Esophagus muscularis mucosa (tissue), 4 donors: ENCODE measurements around the gene CCDC47. TPM values are rescaled to one million over a fixed set of nuclear protein-coding genes. Genes with fewer than 3 reads are reported as not detected.

ENCODE experiments used
- DNase-seq: peaks from one replicate; pipeline ENCODE4 v3.0.0-alpha.2; 2017; ENCODE audit errors: extremely low spot score
- H3K27ac ChIP-seq, 4 donors: fragments of 200-600 bp; sonication (generic); replicated peaks in 1 of 4; 1 replicate in 3 of 4; 2 replicates in 1 of 4; pipeline ENCODE4 v1.5.1; 2016 to 2019; ENCODE audit warnings: mild to moderate bottlenecking in 1 of 4
- H3K27me3 ChIP-seq, 4 donors: fragments of 200-600 bp; sonication (generic); one replicate each; pipeline versions ENCODE4 v1.5.1 to v1.6.0; 2016 to 2019
- H3K36me3 ChIP-seq, 4 donors: fragments of 200-600 bp; sonication (generic); one replicate each; pipeline ENCODE4 v1.5.1; 2016 to 2019
- H3K4me1 ChIP-seq, 4 donors: fragments of 200-600 bp; sonication (generic); one replicate each; pipeline ENCODE4 v1.5.1; 2016 to 2019
- H3K4me3 ChIP-seq, 4 donors: fragments of 200-600 bp; sonication (generic); 1 replicate in 2 of 4; 2 replicates in 2 of 4; pipeline ENCODE4 v1.5.1; 2016 to 2019; ENCODE audit warnings: mild to moderate bottlenecking in 4 of 4, moderate library complexity in 1 of 4
- H3K9me3 ChIP-seq, 4 donors: fragments of 200-600 bp; sonication (generic); 1 replicate in 3 of 4; 2 replicates in 1 of 4; pipeline ENCODE4 v1.5.1; 2016 to 2019
- CTCF ChIP-seq, 3 experiments: fragments of 200-600 bp in 2 of 3; fragments of 450-650 bp in 1 of 3; sonication (generic) in 2 of 3; IDR thresholded peaks; one replicate each; pipeline ENCODE4 v1.5.1; 2017 to 2019; ENCODE audit warnings: antibody characterized with exemption in 3 of 3, mild to moderate bottlenecking in 2 of 3, moderate library complexity in 1 of 3
- EP300 ChIP-seq: sonication (generic); formaldehyde crosslinking; IDR thresholded peaks from one replicate; pipeline ENCODE4 v1.6.1; 2017; ENCODE audit warnings: antibody characterized with exemption
- POLR2A ChIP-seq: fragments of 450-650 bp; IDR thresholded peaks from one replicate; pipeline ENCODE4 v1.6.1; 2017; ENCODE audit warnings: antibody characterized with exemption, moderate library complexity, mild to moderate bottlenecking, low read depth
- POLR2AphosphoS5 ChIP-seq, 2 donors: sonication (generic); formaldehyde crosslinking; IDR thresholded peaks; one replicate each; pipeline ENCODE4 v1.6.1; 2017; ENCODE audit warnings: antibody characterized with exemption in 2 of 2
- WGBS: methylation state at CpG from one replicate; pipeline ENCODE4 v1.1.5; 2018; 5-methylcytosine and 5-hydroxymethylcytosine counted together
- intact Hi-C: fragments of 100-400 bp; cut with DNase I; formaldehyde crosslinking; loops from one replicate; pipeline ENCODE4 v1.15.1; 2023
- total RNA-seq, 4 donors: library from RNA; depleted of rRNA; stranded (reverse); fragments of >200 nt; gene quantifications; one replicate each; pipeline versions ENCODE4 v1.1.0 to v1.2.1, GENCODE V29; 2016

CCDC47 gene
- total RNA-seq, 4 donors from 2014 or later, result 47.3 to 60.7 (median 56.2) TPM

- Histone ChIP-seq H3K27me3 (no peaks in the 10 kb centered on the region), H3K9me3 (no peaks in the 10 kb centered on the region), H3K4me3 (no peak overlapping the region), H3K4me1 (peaks cover 0 to 6% (median 0%) of the 10 kb centered on the region in 4 donors), H3K27ac (no peak overlapping the region), H3K36me3 (peaks cover 64 to 100% (median 97%) of the 10 kb centered on the region in 4 donors)
- TF ChIP-seq POLR2A (no peak), EP300 (no peak), CTCF (IDR thresholded peaks at IDR 0.05) (no peak), POLR2AphosphoS5 (IDR thresholded peaks at IDR 0.05) (no peak)
- intact Hi-C loops, result no loop called here
- 95% methylated on average over 6 of the region's 6 CpGs for whole genome bisulfite sequencing
- DNase-seq, result no peak
These were observed 64.3 kb downstream of the CCDC47 start for GRCh38 chr17:63709110-63709509.

- intact Hi-C loops, result no loop called here
- H3K36me3 ChIP-seq, result peaks cover 52 to 95% (median 93%) of the 10 kb centered on the region in 4 donors
These were observed 66.2 kb downstream of the CCDC47 start for GRCh38 chr17:63707151-63707550.

GRCh38 chr17:63706336-63707082 is 66.9 kb downstream of the CCDC47 start:
- Histone ChIP-seq H3K27me3 (no peaks in the 10 kb centered on the region), H3K9me3 (no peaks in the 10 kb centered on the region), H3K36me3 (peaks cover 46 to 89% (median 87%) of the 10 kb centered on the region in 4 donors), H3K27ac (no peak overlapping the region), H3K4me1 (peaks cover 1 to 12% (median 8%) of the 10 kb centered on the region in 4 donors), H3K4me3 (no peak overlapping the region)
- TF ChIP-seq CTCF (IDR thresholded peaks at IDR 0.05), result no peak
- intact Hi-C loops, result no loop called here
- DNase-seq, result no peak
- WGBS, result 86% methylated on average over 7 of the region's 7 CpGs

More at GRCh38 chr17:63707151-63707550, 66.2 kb downstream of the CCDC47 start:
- DNase-seq, result no peak
- Histone ChIP-seq H3K27me3 (no peaks in the 10 kb centered on the region), H3K9me3 (no peaks in the 10 kb centered on the region), H3K27ac (no peak overlapping the region), H3K4me3 (no peak overlapping the region), H3K4me1 (peaks cover 0 to 8% (median 2%) of the 10 kb centered on the region in 4 donors)
- over 99% methylated on average over 8 of the region's 11 CpGs for WGBS
- no peak for TF ChIP-seq EP300
- no peak for TF ChIP-seq POLR2AphosphoS5 (IDR thresholded peaks at IDR 0.05)
- TF ChIP-seq CTCF (IDR thresholded peaks at IDR 0.05), result no peak
- no peak for TF ChIP-seq POLR2A

GRCh38 chr17:63705657-63706056 is 67.7 kb downstream of the CCDC47 start:
- peaks cover 37 to 80% (median 78%) of the 10 kb centered on the region in 4 donors for H3K36me3 ChIP-seq
- WGBS, result 67% methylated on average over 2 of the region's 3 CpGs
- peaks cover 10 to 20% (median 17%) of the 10 kb centered on the region in 4 donors for H3K4me1 ChIP-seq
- H3K4me3 ChIP-seq, result no peak overlapping the region
- H3K9me3 ChIP-seq, result no peaks in the 10 kb centered on the region
- TF ChIP-seq EP300, result no peak
- TF ChIP-seq POLR2A, result no peak
- TF ChIP-seq POLR2AphosphoS5 (IDR thresholded peaks at IDR 0.05), result no peak
- no peak for TF ChIP-seq CTCF (IDR thresholded peaks at IDR 0.05)
- no peak for DNase-seq
- peaks cover 0 to 4% (median 0%) of the 10 kb centered on the region in 4 donors for H3K27me3 ChIP-seq
- H3K27ac ChIP-seq, result no peak overlapping the region
- intact Hi-C loops, result no loop called here
